ENCODE results near the gene HPSE2. TPM values are rescaled to one million over a fixed set of nuclear protein-coding genes. Genes with fewer than 3 reads are reported as not detected.

The HPSE2 gene
- total RNA-seq, 1 donor from 2014 or later, result 0.16 TPM

DNA sequence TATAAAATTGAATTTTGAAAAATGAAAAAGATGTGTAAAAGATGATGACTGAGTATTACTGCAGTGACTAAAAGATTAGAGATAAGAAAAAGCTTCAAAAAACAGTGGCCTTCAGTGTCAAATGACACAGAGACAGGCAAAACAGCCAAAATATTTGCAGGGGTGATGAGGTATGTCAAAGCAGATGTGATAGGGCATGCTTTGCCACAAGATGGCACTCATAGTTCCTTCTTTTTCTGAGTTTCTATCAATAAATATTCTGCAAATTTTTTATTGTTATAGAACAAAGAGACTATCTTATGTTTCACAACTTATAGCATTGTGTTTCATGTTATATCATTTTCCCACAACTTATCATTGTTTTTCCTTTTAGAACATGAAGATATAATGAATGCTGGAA lies 444.8 kb downstream of the HPSE2 start:
- DNase-seq (ENCODE audit: low spot score), result no peak
- intact Hi-C loops (cut with DNase I), result no loop called here

DNA sequence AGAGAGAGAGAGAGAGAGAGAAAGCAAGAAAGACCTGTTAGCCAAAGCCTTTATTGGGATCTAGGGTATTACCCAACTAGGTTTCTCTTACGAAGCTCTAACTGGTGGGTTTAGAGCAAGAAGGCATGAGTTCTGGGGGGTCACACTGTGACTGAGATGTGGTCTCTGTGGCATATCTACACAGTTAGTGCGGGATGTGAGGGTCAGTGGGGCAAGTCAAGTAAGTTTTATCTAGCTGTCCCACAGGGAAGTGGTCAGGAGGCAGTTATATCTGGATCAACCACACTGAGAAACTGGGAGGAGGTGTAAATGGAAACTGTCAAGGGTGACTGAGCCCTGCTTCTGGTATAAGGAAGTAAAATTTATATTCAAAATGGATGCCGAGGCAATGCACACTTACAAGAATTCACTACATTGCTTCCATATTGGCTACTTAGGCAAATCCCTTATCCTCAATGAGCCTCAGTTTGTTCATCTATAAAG lies 457.3 kb downstream of the HPSE2 start:
- no peak for DNase-seq (ENCODE audit: low spot score)
- intact Hi-C loops (cut with DNase I), result no loop called here

DNA sequence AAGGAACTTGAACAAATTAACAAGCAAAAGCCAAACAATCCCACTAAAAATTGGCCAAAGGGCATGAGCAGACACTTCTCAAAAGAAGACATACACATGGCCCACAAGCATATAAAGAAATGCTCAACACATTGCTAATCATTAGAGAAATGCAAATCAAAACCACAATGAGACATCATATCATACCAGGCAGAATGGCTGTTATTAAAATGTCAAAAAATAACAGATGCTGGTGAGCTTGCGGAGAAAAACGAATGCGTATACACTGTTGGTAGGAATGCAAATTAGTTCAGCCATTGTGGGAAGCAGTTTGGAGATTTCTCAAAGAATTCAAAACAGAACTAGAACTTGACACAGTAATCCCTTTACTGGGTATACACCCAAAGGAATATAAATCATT lies 477.2 kb downstream of the HPSE2 start:
- DNase-seq (ENCODE audit: low spot score), result no peak
- intact Hi-C loops (cut with DNase I), result no loop called here

DNA sequence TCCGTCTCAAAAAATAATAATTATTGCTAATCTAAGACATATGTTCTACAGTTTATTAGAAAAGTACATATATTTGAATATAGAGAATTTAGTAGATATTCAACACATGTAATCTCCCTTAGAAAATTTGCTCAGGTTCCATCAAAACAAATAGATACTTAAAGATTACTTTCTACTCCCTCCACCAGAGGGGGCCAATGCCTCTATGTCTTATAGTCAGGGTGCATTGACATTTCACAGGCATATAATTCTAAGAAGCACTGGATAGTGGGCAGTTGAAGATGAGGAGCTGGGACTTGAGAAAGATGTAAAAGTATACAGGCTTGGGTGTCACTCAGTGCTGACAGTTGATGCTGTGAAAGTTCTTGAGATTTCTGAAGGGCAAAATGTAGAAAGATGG lies 487.4 kb downstream of the HPSE2 start:
- DNase-seq (ENCODE audit: low spot score), result no peak
- intact Hi-C loops (cut with DNase I), result no loop called here

DNA sequence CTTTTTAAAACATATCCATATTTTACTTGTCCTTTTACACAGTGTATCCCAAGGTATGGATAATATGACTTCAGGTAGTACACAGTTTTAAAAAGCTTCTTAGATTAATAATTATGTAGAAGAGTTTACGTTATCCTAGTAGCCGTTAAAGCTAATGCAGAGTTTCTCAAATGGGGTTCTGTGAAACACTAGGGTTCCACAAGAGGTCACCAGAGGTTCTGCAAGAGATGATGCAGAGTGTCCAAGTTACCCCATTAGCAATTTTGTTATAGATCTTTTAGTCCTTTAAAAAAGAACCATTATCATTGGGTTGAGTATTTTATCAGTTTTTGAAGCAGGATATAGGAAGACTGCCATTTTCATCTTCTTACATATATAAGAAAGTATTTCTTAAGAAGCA lies 490.0 kb downstream of the HPSE2 start:
- intact Hi-C loops (cut with DNase I), result no loop called here

DNA sequence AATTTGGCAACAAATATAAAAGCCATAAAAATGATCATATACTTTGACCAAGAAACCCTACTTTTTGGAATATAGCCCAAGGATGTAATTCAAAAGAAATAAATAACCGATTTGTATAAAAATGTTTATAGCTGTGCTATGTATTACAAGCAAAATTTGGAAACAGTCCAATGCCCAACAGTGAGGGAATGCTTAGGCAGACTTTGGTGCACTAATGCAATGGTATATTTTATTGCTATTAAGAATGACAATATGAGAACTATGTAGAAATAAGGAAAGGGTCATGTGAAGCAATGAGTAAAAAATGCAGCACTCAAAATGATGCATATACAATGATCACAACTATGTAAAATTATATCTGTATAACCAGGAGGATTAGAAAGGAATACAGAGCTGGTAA lies 515.1 kb downstream of the HPSE2 start:
- intact Hi-C loops (cut with DNase I), result no loop called here
- DNase-seq (ENCODE audit: low spot score), result no peak

More for the DNA sequence above, 490.0 kb downstream of the HPSE2 start:
- DNase-seq (ENCODE audit: low spot score), result no peak

DNA sequence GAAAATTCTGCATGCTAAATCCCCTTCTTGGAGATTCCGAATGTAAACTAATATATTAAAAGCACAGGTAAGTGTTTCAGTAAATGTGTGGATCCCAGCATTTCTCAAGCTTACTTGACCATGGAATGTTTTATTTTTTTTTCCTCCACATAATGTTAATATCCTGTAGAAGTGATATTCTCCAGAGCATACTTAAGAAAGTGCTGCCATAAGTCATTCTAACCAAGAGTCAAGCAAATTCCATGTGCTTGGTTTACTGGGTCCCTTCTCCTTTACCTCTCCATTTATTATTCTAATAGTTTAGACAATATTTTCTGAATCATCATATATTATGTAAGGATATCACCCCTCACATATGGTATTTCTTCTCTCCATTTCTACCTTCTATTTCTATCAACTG lies 522.1 kb downstream of the HPSE2 start:
- no peak for DNase-seq (ENCODE audit: low spot score)
- intact Hi-C loops (cut with DNase I), result no loop called here

DNA sequence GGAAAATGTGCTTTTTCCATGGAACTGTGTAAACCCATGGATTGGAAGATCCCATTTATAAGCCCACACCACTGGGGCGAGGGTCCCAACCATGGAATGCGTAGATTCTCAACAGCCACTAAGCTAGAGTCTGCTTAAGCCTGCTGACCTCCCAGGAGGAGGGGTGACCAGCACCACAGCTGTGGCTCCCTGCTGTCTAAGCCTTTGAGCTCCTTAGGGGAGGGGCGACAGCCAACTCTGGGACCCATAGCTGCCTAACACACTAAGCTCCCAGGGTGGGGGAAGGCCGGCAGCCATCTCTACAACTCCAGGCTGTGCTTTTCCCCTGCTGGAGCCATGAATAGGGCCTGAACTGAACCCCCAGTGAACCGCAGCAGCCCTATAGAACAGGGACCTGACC lies 539.1 kb downstream of the HPSE2 start:
- intact Hi-C loops (cut with DNase I), result no loop called here
- no peak for DNase-seq (ENCODE audit: low spot score)

DNA sequence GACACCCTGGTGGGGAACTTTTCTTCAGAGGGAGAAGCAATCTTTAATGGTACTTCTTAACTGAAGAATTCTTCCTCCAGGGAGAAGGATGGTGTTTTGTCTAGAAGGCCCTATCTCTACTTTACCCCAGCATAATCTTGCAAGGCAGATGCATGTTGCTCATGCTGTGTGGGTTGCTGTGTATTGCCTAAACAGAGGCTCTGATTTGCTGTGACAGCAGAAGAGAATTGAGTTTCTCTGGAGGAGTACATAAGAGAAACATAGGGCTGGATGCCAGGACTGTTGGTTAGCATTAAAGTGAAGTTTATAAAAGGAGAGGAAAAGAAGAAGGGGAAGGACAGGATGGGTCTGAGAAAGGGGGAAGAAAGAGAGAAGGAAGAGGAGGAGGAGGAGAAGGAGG lies 540.8 kb downstream of the HPSE2 start:
- no peak for DNase-seq (ENCODE audit: low spot score)
- intact Hi-C loops (cut with DNase I), result no loop called here

DNA sequence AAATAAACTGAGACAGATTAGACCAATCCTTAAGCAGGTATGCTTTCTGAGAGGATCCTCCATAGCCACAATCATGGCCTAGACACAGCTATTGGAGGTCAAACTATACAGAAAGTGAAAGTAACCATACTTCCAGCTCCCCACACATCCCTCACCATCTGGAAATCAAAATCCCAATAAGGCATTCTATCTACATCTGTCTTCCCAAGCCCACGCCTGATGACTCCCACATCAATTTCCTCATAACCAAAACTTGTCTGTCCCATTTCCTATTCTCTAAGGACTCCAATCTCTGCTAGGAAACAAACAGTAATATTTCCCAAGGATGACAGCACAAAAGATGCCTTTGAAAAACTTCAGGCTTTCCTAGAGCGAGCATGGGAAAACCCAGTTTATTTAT lies 541.6 kb downstream of the HPSE2 start:
- no peak for DNase-seq (ENCODE audit: low spot score)
- intact Hi-C loops (cut with DNase I), result no loop called here

DNA sequence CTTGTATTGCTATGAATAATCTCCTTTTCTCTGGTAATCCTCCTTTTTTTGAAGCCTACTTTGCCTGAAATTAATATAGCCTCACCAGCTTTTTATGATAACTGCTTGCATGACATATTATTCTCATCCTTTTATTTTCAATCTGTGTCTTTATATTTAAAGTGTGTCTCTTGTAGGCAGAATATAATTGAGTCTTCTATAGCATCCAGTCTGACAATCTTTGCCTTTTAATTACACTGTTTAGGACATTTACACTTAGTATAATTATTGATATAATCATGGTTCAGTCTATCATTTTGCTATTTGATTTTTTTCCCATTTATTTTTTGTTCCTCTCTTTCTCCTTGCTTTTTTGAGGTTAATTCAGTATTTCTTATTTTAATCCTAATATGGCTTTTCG lies 548.0 kb downstream of the HPSE2 start:
- DNase-seq (ENCODE audit: low spot score), result no peak
- intact Hi-C loops (cut with DNase I), result no loop called here

DNA sequence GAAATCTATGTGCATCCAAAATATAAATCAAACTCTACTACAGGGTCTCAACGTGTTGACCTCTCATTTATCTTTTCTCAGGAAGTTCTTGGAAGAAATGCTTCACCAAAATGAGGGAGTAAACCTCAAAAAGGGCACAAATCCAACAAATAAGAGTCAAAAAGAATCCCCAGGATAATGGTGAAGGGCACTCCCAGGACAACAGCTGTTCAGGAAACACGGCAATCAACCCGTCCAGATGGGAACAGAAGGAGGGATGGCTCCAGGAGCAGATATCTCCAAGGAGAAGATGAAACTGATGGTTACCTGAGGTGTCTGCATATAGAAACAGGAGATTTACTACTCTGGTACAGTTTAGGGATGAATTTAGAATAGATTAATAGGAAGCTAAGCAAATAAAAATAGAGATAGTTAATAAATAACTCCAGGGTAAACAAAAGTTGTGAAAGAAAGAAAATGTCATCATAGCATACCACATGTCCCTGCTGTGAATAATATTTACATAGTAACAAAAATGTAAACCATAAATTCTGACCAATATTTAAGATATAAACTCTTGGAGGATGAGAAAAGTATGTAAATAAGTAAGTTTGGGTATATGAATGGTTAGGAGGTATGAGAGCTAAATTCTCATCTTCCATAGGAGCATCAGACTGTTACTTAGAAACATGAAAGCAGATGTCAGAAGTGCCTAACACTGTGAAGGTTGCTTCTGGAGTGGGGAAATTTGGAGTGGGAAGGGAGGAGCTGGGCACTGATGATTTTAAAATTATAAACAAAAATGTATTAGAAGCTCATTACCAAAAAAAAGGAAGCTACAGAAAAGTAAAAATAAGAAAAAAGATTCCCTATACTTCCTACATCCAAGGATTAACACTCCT lies 551.4 kb downstream of the HPSE2 start:
- intact Hi-C loops (cut with DNase I), result no loop called here

DNA sequence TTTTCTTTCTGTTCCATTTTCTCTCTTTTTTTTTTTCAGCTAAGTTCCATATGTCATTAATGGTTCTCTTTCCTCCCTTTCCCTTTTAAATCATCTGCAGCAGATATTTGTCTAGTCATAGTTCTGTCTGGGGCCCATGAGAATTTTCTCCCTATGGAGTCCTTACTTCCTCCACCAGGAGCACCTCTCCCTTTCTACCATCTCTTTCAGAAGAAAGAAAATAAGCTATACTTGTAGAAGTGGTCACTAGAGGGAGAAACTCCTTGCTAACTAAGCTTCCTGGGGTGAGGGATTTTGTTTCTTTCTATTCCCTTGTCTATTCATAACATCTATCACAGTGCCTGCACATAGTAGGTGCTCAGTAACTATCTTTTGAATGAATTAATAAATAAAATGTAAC lies 558.8 kb downstream of the HPSE2 start:
- no peak for DNase-seq (ENCODE audit: low spot score)
- intact Hi-C loops (cut with DNase I), result no loop called here

More for the DNA sequence above, 551.4 kb downstream of the HPSE2 start:
- no peak for DNase-seq (ENCODE audit: low spot score)

DNA sequence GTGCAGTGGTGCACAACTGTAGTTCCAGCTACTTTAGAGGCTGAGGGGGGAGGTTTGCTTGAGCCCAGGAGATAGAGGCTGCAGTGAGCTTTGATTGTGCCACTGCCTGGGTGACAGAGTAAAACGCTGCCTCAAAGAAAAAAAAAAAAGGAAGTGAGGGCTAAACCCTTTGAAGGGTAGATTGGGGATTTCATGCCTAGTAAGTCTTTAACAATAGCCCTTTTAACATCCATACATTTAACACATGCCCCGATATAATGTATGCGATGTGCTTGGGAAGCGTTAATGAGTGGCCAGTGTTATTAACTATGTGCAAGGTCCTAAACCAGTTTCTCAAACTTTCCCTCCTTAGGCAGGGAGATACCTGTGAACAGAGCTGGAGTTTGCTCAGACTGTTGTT lies 559.8 kb downstream of the HPSE2 start:
- intact Hi-C loops (cut with DNase I), result no loop called here
- DNase-seq (ENCODE audit: low spot score), result no peak

DNA sequence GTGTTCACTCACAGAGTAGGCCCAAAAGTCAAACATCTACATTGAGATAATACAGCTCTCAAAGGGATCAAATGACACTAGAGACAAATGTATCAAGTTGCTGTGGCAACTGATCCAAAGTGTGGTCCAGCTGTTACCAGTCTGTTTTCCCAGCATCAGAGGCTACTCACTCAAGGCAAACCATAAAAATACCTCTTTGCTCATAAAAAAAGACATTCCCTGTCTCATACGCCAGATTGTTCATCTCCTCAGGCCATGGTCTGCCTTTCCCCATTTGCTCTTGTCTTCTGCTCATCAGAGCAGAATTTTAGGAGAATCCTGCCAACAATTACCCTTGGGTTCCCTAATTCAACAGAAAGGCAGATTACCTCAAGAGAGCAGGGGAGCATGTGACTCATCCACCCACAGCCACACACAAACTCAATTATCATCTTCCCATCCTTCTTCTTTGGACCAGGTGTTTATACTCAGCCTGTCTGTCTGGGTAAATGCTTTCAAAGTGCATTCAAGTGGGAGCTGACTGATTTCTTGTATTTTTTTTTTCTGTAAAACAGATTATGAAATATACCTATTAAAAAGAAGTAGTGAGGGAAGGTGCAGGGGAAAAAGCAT lies 562.4 kb downstream of the HPSE2 start:
- intact Hi-C loops (cut with DNase I), result no loop called here
- no peak for DNase-seq (ENCODE audit: low spot score)

DNA sequence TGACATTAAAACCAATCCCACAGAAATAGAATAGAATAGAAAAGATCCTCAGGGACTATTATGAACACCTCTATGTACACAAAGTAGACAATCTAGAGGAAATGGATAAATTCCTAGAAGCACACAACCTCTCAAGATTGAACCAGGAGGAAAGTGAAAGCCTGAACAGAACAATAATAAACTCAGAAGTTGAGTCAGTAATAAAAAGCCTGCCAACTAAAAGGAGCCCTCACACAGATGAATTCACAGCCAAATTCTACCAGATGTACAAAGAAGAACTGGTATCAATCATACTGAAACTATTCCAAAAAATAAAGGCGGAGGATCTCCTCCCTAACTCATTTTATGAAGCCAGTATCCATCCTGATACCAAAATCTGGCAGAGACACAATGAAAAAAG lies 568.6 kb downstream of the HPSE2 start:
- intact Hi-C loops (cut with DNase I), result no loop called here

DNA sequence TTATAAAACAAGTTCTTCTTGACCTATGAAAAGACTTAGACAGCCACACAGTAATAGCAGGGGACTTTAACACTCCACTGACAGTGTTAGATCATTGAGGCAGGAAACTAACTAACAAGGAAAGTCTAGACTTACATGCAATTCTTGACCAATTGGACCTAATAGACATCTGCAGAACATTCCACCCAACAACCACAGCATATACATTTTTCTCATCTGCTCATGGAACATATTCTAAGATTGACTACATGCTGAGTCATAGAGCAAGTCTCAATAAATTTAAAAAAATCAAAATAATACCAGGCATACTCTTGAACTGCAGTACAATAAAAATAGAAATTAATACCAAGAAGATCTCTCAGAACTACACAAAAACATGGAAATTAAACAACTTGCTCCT lies 569.4 kb downstream of the HPSE2 start:
- intact Hi-C loops (cut with DNase I), result no loop called here
- no peak for DNase-seq (ENCODE audit: low spot score)

More for the DNA sequence above, 568.6 kb downstream of the HPSE2 start:
- DNase-seq (ENCODE audit: low spot score), result no peak

DNA sequence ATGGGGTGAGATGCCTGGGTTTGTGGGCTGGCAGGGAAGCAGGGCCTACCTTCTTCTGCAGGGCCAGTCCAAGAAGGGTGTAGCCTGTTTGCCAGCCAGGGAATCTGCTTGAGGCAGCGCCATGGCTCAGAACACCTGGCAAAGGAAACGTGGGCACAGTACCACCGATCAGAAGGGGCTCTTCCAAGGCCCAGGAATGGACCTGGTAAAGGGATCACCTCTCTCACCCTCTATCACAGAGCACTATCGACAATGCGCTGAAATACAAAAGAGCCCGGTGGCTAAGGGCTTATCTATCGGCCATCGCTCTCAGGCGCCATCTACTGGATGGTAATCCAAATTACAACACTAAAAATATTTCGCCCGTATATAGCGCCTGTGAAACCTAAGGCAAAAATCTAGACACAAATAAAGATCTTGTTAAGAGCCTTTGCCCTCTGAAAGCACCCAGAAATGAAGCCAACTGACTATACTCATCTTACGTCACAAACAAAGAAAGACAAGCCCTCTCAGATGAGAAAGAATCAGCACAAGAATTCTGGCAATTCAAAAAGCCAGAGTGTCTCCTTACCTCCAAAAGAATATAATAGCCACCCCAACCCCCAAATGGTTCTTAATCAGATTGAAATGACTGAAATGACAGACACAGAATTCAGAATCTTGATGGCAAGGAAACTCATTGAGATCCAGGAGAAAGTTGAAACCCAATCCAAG lies 571.2 kb downstream of the HPSE2 start:
- DNase-seq (ENCODE audit: low spot score), result no peak
- intact Hi-C loops (cut with DNase I), result no loop called here

DNA sequence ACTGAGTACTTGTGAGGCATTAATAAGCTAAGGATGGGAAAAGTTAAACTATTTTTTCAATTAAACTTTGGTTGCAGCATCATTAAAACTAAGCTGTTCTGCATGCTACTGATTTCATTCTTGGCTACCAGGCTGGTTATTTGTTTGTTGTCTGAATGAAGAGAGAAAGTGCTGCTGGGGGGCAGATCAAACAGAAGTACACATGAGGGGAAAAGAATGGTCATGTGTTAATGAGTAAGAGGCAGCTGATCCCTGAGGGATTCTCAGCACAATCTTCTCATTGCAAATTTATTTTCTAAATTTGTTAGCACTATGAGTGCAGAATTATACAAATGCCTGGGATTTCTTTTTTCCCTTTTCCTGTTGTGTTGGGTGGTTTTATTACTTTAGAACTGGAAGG lies 575.7 kb downstream of the HPSE2 start:
- intact Hi-C loops (cut with DNase I), result no loop called here
- no peak for DNase-seq (ENCODE audit: low spot score)

DNA sequence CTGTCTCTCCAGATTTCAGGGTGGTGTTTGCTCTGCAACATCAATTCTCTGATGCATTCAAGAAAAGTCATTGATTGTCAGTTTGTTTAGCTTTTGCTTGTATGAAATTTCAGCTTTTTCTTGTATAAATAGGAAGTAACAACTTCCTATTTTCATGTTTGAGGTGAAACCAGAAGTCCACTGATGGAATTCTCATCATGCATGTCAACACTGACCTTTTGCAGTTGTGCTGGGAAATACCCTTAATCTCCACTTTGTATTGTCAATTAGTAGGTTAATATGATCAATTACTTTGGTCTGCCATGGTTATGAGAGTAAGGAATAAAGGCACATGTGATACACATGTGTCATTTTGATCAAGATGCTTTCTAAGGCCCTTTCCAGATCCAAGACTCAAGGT lies 580.2 kb downstream of the HPSE2 start:
- intact Hi-C loops (cut with DNase I), result no loop called here
- DNase-seq (ENCODE audit: low spot score), result no peak

DNA sequence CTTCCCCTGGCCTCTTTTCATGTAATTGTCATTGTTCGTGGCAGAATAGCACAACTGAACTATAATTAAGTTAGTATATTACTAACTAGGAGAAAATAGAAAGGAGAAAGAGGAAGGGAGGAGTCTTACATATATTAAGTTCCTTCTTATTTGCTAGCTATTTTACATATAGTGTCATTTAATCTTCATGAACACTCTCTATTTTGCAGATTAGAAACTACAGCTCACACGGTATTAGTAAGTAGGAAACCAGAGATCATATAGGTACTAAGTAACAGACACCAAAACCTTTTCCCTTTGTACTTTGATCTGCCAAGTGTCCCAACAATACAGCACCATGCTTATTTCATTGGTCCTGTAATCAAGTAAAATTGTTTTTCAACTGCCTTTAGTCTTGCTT lies 586.5 kb downstream of the HPSE2 start:
- intact Hi-C loops (cut with DNase I), result no loop called here
- DNase-seq (ENCODE audit: low spot score), result no peak
